BE2C (cell line): ENCODE data around the gene TMCO5A.

ENCODE experiments used
- DNase-seq: peaks from one replicate; pipeline ENCODE4 v3.0.0-alpha.2; 2020
- H3K27me3 ChIP-seq: fragments of 250-450 bp; sonication (Bioruptor Pico); 2 replicates; pipeline ENCODE4 v1.5.1; 2020; ENCODE audit warnings: mild to moderate bottlenecking
- H3K36me3 ChIP-seq: fragments of 250-450 bp; sonication (Bioruptor Pico); 2 replicates; pipeline ENCODE4 v1.5.1; 2020; ENCODE audit warnings: mild to moderate bottlenecking
- H3K4me1 ChIP-seq: fragments of 250-450 bp; sonication (Bioruptor Pico); 2 replicates; pipeline ENCODE4 v1.5.1; 2020
- H3K4me3 ChIP-seq: 2 replicates; pipeline ENCODE4 v1.5.1; 2011; ENCODE audit warnings: low read depth, low read length
- H3K9me3 ChIP-seq: fragments of 250-450 bp; sonication (Bioruptor Pico); 2 replicates; pipeline ENCODE4 v1.5.1; 2020
- TF ChIP-seq, protein P1 (sequence below): IDR thresholded peaks from 2 replicates; pipeline ENCODE4 v1.5.1; 2012; ENCODE audit warnings: mild to moderate bottlenecking, low read depth, low read length

The TMCO5A gene

DNA sequence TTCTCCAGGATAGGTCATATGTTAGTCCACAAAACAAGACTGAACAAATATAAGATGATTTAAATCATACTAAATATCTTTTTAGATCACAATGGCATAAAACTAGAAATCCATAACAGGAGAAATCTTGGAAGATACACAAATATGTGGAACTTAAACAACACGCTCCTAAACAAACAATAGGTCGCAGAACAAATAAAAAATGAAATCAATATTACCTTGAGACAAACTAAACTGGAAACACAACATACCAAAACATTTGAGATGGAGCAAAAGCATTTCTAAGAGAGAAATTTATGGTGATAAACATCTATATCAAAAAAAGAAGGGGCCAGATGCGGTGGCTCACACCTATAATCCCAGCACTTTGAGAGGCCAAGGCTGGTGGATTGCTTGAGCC, 8.3 kb upstream of the TMCO5A start:
- TF ChIP-seq, protein P1, sequence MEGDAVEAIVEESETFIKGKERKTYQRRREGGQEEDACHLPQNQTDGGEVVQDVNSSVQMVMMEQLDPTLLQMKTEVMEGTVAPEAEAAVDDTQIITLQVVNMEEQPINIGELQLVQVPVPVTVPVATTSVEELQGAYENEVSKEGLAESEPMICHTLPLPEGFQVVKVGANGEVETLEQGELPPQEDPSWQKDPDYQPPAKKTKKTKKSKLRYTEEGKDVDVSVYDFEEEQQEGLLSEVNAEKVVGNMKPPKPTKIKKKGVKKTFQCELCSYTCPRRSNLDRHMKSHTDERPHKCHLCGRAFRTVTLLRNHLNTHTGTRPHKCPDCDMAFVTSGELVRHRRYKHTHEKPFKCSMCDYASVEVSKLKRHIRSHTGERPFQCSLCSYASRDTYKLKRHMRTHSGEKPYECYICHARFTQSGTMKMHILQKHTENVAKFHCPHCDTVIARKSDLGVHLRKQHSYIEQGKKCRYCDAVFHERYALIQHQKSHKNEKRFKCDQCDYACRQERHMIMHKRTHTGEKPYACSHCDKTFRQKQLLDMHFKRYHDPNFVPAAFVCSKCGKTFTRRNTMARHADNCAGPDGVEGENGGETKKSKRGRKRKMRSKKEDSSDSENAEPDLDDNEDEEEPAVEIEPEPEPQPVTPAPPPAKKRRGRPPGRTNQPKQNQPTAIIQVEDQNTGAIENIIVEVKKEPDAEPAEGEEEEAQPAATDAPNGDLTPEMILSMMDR: no peak
- Histone ChIP-seq H3K27me3 (no peaks in the 10 kb centered on the region), H3K36me3 (no peaks in the 10 kb centered on the region), H3K4me1 (no peaks in the 10 kb centered on the region; the same call in 1 of the 2 replicates), H3K4me3 (no peak overlapping the region), H3K9me3 (no peaks in the 10 kb centered on the region)
- no peak for DNase-seq

DNA sequence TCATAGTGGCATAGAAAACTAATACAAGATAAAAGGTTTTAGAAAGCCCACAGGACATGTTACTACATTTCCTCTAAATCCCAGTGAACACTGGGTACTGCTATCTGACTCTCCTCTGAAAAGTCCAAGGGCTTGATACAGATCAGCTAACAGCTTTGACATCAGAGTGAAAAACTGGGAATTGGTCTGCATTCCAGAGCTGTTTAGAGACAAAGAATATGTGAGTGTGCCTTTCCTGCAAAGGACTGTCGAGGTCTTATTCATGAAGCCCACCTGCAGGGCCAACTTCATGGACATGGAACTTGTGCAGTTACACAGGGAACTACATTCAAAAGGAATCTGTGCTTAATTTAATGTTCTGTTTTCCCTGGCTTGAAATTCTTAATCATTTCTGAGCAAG, 5.2 kb upstream of the TMCO5A start:
- Histone ChIP-seq H3K27me3 (no peaks in the 10 kb centered on the region), H3K4me3 (no peak overlapping the region), H3K36me3 (no peaks in the 10 kb centered on the region), H3K4me1 (no peaks in the 10 kb centered on the region; the same call in 1 of the 2 replicates), H3K9me3 (no peaks in the 10 kb centered on the region)
- no peak for DNase-seq
- TF ChIP-seq, protein P1: no peak

DNA sequence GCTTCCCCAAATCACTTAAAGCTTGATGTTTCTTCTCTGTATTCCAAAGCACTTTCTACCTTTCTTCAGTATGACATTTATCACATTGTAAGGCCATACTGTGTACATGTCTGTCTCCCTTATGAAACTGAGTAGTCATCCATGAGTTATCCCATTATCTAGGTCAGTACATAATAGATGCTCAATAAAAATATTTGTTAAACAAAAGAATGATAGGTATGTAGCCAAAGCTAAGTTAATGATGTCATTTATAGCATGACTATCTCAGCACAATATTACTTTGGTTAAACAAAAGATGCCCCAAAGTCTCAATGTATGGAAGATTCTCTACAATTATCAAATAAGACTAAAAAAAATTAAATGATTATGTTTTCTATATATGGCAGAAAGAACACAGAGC, 3.1 kb upstream of the TMCO5A start:
- no peaks in the 10 kb centered on the region for H3K9me3 ChIP-seq
- TF ChIP-seq, protein P1: no peak

DNA sequence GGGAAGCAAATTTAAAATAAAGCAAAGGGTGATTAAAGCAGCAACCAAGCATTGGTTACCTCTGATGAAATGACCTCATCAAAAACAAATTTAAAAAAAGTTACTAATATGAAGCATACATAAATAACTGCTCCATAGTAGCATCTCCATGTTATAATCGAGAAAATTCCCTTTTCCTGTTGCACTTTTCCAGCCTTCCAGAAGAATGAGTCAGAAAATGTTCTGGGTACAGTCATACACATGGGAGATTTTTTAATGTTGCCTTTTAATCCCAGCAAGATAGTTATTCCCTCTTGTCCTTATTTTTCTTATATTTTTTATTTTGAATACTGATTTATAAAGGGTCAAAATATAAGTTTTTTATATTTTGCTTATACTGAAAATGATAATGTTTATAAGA, 2.6 kb upstream of the TMCO5A start:
- H3K36me3 ChIP-seq: no peaks in the 10 kb centered on the region
- DNase-seq: no peak
- H3K4me1 ChIP-seq: no peaks in the 10 kb centered on the region; the same call in 1 of the 2 replicates
- H3K4me3 ChIP-seq: no peak overlapping the region
- H3K27me3 ChIP-seq: no peaks in the 10 kb centered on the region; the same call in 1 of the 2 replicates
- TF ChIP-seq, protein P1: no peak
- no peaks in the 10 kb centered on the region for H3K9me3 ChIP-seq

More for the DNA sequence above, 3.1 kb upstream of the TMCO5A start:
- H3K4me1 ChIP-seq: no peaks in the 10 kb centered on the region; the same call in 1 of the 2 replicates
- no peak for DNase-seq
- H3K36me3 ChIP-seq: no peaks in the 10 kb centered on the region
- H3K4me3 ChIP-seq: no peak overlapping the region
- no peaks in the 10 kb centered on the region; the same call in 1 of the 2 replicates for H3K27me3 ChIP-seq

DNA sequence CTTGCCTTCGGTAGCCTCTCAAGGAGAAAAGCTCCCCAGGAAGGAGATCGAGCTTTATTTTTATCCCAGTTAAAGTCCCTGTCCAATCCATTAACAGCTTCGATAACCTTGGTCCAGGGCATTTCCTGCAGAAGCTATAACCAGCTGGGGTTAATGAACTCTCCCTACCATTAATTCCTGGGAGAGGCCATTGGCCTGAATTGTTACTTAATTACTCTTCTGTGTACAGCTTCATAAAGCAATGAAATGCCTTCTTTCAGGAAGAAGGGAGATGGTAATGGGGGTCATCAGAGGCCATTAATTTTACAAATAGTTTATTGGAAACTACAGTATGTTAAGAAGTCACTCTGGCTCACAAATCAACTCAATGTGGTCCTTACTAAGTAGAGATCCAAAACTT, 1.9 kb upstream of the TMCO5A start:
- H3K27me3 ChIP-seq: no peaks in the 10 kb centered on the region; the same call in 1 of the 2 replicates
- H3K36me3 ChIP-seq: no peaks in the 10 kb centered on the region
- no peaks in the 10 kb centered on the region; the same call in 1 of the 2 replicates for H3K4me1 ChIP-seq
- DNase-seq: no peak
- H3K4me3 ChIP-seq: no peak overlapping the region
- no peaks in the 10 kb centered on the region for H3K9me3 ChIP-seq
- TF ChIP-seq, protein P1: no peak

DNA sequence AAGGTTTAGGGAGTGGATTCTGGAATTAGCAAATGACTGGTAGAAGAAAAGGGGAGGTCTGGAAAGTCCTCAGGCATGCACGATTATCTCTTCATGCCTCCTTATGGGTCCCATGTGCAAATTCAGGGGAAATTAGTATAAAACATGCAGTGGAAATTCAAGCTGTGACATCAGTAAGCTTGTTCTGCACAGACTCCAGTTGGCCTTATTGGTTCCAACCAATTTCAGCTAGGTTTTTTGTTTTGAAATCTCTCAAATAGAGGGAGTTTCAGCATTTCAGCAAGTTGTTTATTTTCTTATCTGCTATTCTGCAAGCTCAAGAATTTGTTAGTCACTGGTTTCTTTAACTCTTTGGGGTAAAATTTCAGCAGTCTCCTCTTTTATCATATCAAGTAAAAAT, 774 bp upstream of the TMCO5A start:
- H3K27me3 ChIP-seq: no peaks in the 10 kb centered on the region; the same call in 1 of the 2 replicates
- H3K4me1 ChIP-seq: no peaks in the 10 kb centered on the region; the same call in 1 of the 2 replicates
- no peaks in the 10 kb centered on the region for H3K36me3 ChIP-seq
- H3K4me3 ChIP-seq: no peak overlapping the region
- no peaks in the 10 kb centered on the region for H3K9me3 ChIP-seq
- TF ChIP-seq, protein P1: no peak
- DNase-seq: no peak
